RWPE1 (cell line): ENCODE data around the gene HSP90AA1.
"Not testable (repeated sequence)": the region's sequence is repeated elsewhere in the genome, so short reads cannot be mapped to it uniquely, and the experiment has no call there.

Source experiments
- CTCF ChIA-PET: fragments of 350-600 bp; sonication (Branson Sonifier 250); formaldehyde crosslinking; extraction: SDS; loops from one replicate; lab custom pipeline; 2021; lab: Yijun Ruan, JAX
- POLR2A ChIA-PET: fragments of 400-600 bp; formaldehyde crosslinking; extraction: SDS; loops from one replicate; lab custom pipeline; 2020; ENCODE audit warnings: antibody characterized with exemption; ENCODE audit not compliant: low non-redundant PET; lab: Yijun Ruan, JAX
- DNase-seq: peaks from one replicate; pipeline ENCODE4 v3.0.0; 2012; ENCODE audit warnings: low spot score
- H3K27ac ChIP-seq: fragments of 450-650 bp; 2 replicates; pipeline ENCODE4 v1.5.1; 2017
- CTCF ChIP-seq: fragments of 450-650 bp; conservative IDR thresholded peaks from 2 replicates; pipeline ENCODE4 v1.5.1; 2017; ENCODE audit warnings: low read depth, mild to moderate bottlenecking

The HSP90AA1 gene

GRCh38 chr14:102124419-102124818 is 37.6 kb upstream of the HSP90AA1 start:
- POLR2A ChIA-PET: no interaction called here
- no peak for DNase-seq
- no peak for TF ChIP-seq CTCF
- CTCF ChIA-PET: no interaction called here
- H3K27ac ChIP-seq: no peak overlapping the region

- H3K27ac ChIP-seq: no peak overlapping the region
- no peak for TF ChIP-seq CTCF
- no peak for DNase-seq
- ChIA-PET POLR2A (no interaction called here), CTCF (no interaction called here)
Observed at GRCh38 chr14:102121567-102121966, 34.7 kb upstream of the HSP90AA1 start.

- no peak overlapping the region for H3K27ac ChIP-seq
- ChIA-PET CTCF (interaction anchor here (0.7 kb wide), 1 partner anchor 88 kb away, joined by 3 read pairs; no protein-coding TSS in a partner anchor), POLR2A (no interaction called here)
- no peak for DNase-seq
- no peak for TF ChIP-seq CTCF
Observed at GRCh38 chr14:102120888-102121287, 34.0 kb upstream of the HSP90AA1 start.

- no peak for DNase-seq
- no peak overlapping the region for H3K27ac ChIP-seq
- ChIA-PET POLR2A (no interaction called here), CTCF (interaction anchor here (0.6 kb wide), 2 partner anchors 8 to 51 kb away, joined by 3 to 5 read pairs; no protein-coding TSS in a partner anchor)
- TF ChIP-seq CTCF: no peak
Observed at GRCh38 chr14:102117852-102118251, 31.0 kb upstream of the HSP90AA1 start.

- CTCF ChIA-PET: no interaction called here
- no peak for TF ChIP-seq CTCF
- POLR2A ChIA-PET: no interaction called here
- DNase-seq: no peak
- no peak overlapping the region for H3K27ac ChIP-seq
Observed at GRCh38 chr14:102116361-102117180, 29.7 kb upstream of the HSP90AA1 start.

- no peak for TF ChIP-seq CTCF
- ChIA-PET CTCF (no interaction called here), POLR2A (no interaction called here)
- H3K27ac ChIP-seq: no peak overlapping the region
- DNase-seq: no peak
Observed at GRCh38 chr14:102111101-102111500, 24.3 kb upstream of the HSP90AA1 start.

GRCh38 chr14:102109332-102109731 is 22.5 kb upstream of the HSP90AA1 start:
- H3K27ac ChIP-seq, DNase-seq, POLR2A ChIA-PET, CTCF ChIA-PET: not testable (repeated sequence)
